AG08396 (cell line): ENCODE measurements around the gene AP4B1.
"Not testable (repeated sequence)": the region's sequence is repeated elsewhere in the genome, so short reads cannot be mapped to it uniquely, and the experiment has no call there.

Source experiments
- DNase-seq: peaks from one replicate; pipeline ENCODE4 v3.0.0; 2012; ENCODE audit warnings: low spot score, mixed read lengths

Gene AP4B1

GRCh38 chr1:113858418-113858817 lies 46.2 kb downstream of the AP4B1 start:
- DNase-seq: no peak

- DNase-seq: no peak
Observed at GRCh38 chr1:113857776-113858175, 46.8 kb downstream of the AP4B1 start.

GRCh38 chr1:113856401-113856790 lies 48.2 kb downstream of the AP4B1 start:
- no peak for DNase-seq

- DNase-seq: no peak
Observed at GRCh38 chr1:113855630-113856400, 48.8 kb downstream of the AP4B1 start.

- no peak for DNase-seq
Observed at GRCh38 chr1:113854234-113854633, 50.4 kb downstream of the AP4B1 start.

GRCh38 chr1:113852694-113853093 lies 51.9 kb downstream of the AP4B1 start:
- DNase-seq: not testable (repeated sequence)

- no peak for DNase-seq
Observed at GRCh38 chr1:113850127-113850796, 54.3 kb downstream of the AP4B1 start.

- DNase-seq: no peak
Observed at GRCh38 chr1:113849072-113849471, 55.5 kb downstream of the AP4B1 start.

- no peak for DNase-seq
Observed at GRCh38 chr1:113846391-113847035, 58.1 kb downstream of the AP4B1 start.
